Measurements from ENCODE around the gene KERA. TPM values are rescaled to one million over a fixed set of nuclear protein-coding genes. Genes with fewer than 3 reads are reported as not detected.

KERA gene
- total and polyA plus RNA-seq, 9 donors = 0.10 to 0.13 (median 0.10) TPM; not detected in 5

DNA sequence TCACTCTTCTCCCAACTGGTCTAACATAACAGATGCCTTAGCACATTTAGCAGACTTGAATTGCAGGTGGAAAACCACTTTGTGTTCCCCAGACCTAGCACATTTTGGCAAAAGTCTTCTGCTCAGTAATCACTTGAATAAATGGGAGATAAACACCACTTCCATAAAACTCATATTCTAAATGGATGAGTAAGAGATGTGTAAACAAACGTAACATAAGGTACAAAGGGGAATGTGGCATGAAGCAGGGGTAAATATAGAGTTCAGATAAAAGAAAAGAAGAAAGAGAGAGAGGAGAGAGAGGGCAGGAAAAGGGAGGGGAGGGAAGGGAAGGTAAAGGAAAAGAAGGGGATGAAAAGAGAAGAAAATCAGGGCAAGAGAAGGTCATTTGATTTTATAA is 17.0 kb upstream of the KERA start:
- no peaks in the 10 kb centered on the region for H3K27me3 ChIP-seq
- peaks cover 2% of the 10 kb centered on the region for H3K4me1 ChIP-seq (ENCODE audit: insufficient read depth)
- H3K36me3 ChIP-seq = no peaks in the 10 kb centered on the region
- no peak overlapping the region for H3K4me3 ChIP-seq
- no peak for TF ChIP-seq EP300 (IDR thresholded peaks at IDR 0.05)
- no peak for DNase-seq
- no peaks in the 10 kb centered on the region for H3K9me3 ChIP-seq
- WGBS, 3 donors = 85 to 90% (median 88%) methylated on average over 1 of the region's 1 CpG
- peak overlapping the region in 1 of 2 donors; percentile 54 for H3K27ac ChIP-seq
- intact Hi-C loops (cut with DNase I) = no loop called here

GRCh38 chr12:91074154-91074709 is 16.4 kb upstream of the KERA start:
- Histone ChIP-seq H3K4me3 (no peak overlapping the region), H3K9me3 (no peaks in the 10 kb centered on the region), H3K36me3 (no peaks in the 10 kb centered on the region), H3K27me3 (no peaks in the 10 kb centered on the region), H3K4me1 (ENCODE audit: insufficient read depth) (peaks cover 2% of the 10 kb centered on the region), H3K27ac (peak overlapping the region in 1 of 2 donors; percentile 54)
- no peak for DNase-seq
- intact Hi-C loops (cut with DNase I) = no loop called here
- WGBS, 3 donors = 39 to 46% (median 43%) methylated on average over 6 of the region's 6 CpGs
- TF ChIP-seq, protein P1, sequence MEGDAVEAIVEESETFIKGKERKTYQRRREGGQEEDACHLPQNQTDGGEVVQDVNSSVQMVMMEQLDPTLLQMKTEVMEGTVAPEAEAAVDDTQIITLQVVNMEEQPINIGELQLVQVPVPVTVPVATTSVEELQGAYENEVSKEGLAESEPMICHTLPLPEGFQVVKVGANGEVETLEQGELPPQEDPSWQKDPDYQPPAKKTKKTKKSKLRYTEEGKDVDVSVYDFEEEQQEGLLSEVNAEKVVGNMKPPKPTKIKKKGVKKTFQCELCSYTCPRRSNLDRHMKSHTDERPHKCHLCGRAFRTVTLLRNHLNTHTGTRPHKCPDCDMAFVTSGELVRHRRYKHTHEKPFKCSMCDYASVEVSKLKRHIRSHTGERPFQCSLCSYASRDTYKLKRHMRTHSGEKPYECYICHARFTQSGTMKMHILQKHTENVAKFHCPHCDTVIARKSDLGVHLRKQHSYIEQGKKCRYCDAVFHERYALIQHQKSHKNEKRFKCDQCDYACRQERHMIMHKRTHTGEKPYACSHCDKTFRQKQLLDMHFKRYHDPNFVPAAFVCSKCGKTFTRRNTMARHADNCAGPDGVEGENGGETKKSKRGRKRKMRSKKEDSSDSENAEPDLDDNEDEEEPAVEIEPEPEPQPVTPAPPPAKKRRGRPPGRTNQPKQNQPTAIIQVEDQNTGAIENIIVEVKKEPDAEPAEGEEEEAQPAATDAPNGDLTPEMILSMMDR (IDR thresholded peaks at IDR 0.05) = no peak
- TF ChIP-seq POLR2A (IDR thresholded peaks at IDR 0.05) = no peak
- no peak for TF ChIP-seq EP300 (IDR thresholded peaks at IDR 0.05)

GRCh38 chr12:91073426-91073825 is 15.6 kb upstream of the KERA start:
- H3K36me3 ChIP-seq = no peaks in the 10 kb centered on the region
- H3K9me3 ChIP-seq = no peaks in the 10 kb centered on the region
- peak overlapping the region in 1 of 2 donors; percentile 54 for H3K27ac ChIP-seq
- H3K4me1 ChIP-seq (ENCODE audit: insufficient read depth) = peaks cover 2% of the 10 kb centered on the region
- DNase-seq = no peak
- intact Hi-C loops (cut with DNase I) = no loop called here
- H3K27me3 ChIP-seq = no peaks in the 10 kb centered on the region
- TF ChIP-seq EP300 (IDR thresholded peaks at IDR 0.05) (no peak), POLR2A (IDR thresholded peaks at IDR 0.05) (no peak)
- TF ChIP-seq, protein P1 (IDR thresholded peaks at IDR 0.05) = no peak
- H3K4me3 ChIP-seq = no peak overlapping the region

GRCh38 chr12:91072931-91073330 is 15.1 kb upstream of the KERA start:
- TF ChIP-seq, protein P1 (IDR thresholded peaks at IDR 0.05) = no peak
- no peak for TF ChIP-seq POLR2A (IDR thresholded peaks at IDR 0.05)
- no peak for TF ChIP-seq EP300 (IDR thresholded peaks at IDR 0.05)

DNA sequence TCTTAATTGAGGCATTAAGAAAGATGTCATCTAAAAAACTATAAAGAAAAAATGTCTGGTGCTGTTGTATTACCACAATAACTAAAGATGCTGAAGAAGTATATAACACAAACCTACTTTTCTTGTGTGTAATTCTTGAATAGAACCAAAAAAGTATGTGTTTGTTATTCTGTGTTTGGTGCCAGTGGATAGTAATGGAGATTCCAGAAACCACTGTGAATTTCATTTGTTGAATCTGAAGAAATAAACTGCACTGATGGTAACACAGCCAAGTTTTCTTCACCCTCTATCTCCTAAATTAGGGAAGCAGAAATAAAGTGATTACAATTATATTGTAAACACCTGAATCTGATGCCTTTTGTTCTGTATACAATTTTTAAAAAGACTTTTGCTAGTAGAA is 13.1 kb upstream of the KERA start:
- no peak for DNase-seq
- H3K9me3 ChIP-seq = no peaks in the 10 kb centered on the region
- H3K4me3 ChIP-seq = no peak overlapping the region
- intact Hi-C loops (cut with DNase I) = no loop called here
- H3K27ac ChIP-seq = no peak overlapping the region
- no peaks in the 10 kb centered on the region for H3K27me3 ChIP-seq
- TF ChIP-seq, protein P1 (IDR thresholded peaks at IDR 0.05) = no peak
- TF ChIP-seq POLR2A (IDR thresholded peaks at IDR 0.05) (no peak), EP300 (IDR thresholded peaks at IDR 0.05) (no peak)
- H3K4me1 ChIP-seq (ENCODE audit: insufficient read depth) = peaks cover 2% of the 10 kb centered on the region
- H3K36me3 ChIP-seq = no peaks in the 10 kb centered on the region

More at GRCh38 chr12:91072931-91073330, 15.1 kb upstream of the KERA start:
- Histone ChIP-seq H3K27me3 (no peaks in the 10 kb centered on the region), H3K9me3 (no peaks in the 10 kb centered on the region), H3K36me3 (no peaks in the 10 kb centered on the region), H3K27ac (peak overlapping the region in 1 of 2 donors; percentile 54), H3K4me3 (no peak overlapping the region), H3K4me1 (ENCODE audit: insufficient read depth) (peaks cover 2% of the 10 kb centered on the region)
- intact Hi-C loops (cut with DNase I) = no loop called here
- no peak for DNase-seq
- WGBS, 3 donors = 35 to 46% (median 35%) methylated on average over 2 of the region's 2 CpGs
